Esophagus squamous epithelium (tissue), 4 donors: ENCODE data around the gene COL18A1.

Experiments used
- POLR2A ChIP-seq, 4 donors: fragments of 450-650 bp; IDR thresholded peaks; one replicate each; pipeline ENCODE4 v1.6.1; 2017; ENCODE audit warnings: antibody characterized with exemption in 4 of 4, mild to moderate bottlenecking in 4 of 4, moderate library complexity in 3 of 4
- TF ChIP-seq, protein P1 (sequence below), 6 experiments: fragments of 450-650 bp in 4 of 6; fragments of 200-600 bp in 2 of 6; sonication (generic) in 2 of 6; IDR thresholded peaks; one replicate each; pipeline ENCODE4 v1.5.1; 2016 to 2019; ENCODE audit warnings: antibody characterized with exemption in 6 of 6, mild to moderate bottlenecking in 4 of 6, moderate library complexity in 4 of 6

- TF ChIP-seq, protein P1, sequence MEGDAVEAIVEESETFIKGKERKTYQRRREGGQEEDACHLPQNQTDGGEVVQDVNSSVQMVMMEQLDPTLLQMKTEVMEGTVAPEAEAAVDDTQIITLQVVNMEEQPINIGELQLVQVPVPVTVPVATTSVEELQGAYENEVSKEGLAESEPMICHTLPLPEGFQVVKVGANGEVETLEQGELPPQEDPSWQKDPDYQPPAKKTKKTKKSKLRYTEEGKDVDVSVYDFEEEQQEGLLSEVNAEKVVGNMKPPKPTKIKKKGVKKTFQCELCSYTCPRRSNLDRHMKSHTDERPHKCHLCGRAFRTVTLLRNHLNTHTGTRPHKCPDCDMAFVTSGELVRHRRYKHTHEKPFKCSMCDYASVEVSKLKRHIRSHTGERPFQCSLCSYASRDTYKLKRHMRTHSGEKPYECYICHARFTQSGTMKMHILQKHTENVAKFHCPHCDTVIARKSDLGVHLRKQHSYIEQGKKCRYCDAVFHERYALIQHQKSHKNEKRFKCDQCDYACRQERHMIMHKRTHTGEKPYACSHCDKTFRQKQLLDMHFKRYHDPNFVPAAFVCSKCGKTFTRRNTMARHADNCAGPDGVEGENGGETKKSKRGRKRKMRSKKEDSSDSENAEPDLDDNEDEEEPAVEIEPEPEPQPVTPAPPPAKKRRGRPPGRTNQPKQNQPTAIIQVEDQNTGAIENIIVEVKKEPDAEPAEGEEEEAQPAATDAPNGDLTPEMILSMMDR (IDR thresholded peaks at IDR 0.05), result no peak
- TF ChIP-seq POLR2A (IDR thresholded peaks at IDR 0.05), result no peak
Observed at GRCh38 chr21:45454060-45454925, 49.3 kb downstream of the COL18A1 start.
